Right lobe of liver (tissue), 6 donors: ENCODE results near the gene FABP6. TPM values are rescaled to one million over a fixed set of nuclear protein-coding genes. Genes with fewer than 3 reads are reported as not detected.
A peak's percentile ranks its signal among the peaks of the same experiment; 100 is the strongest.

Experiments
- ATAC-seq, 4 donors: fragments of 200-7000 bp; cut with Tn5 transposase; one replicate each; pipeline ENCODE4 v1.9.1; 2020; ENCODE audit warnings: mild to moderate bottlenecking in 4 of 4, moderate library complexity in 4 of 4
- DNase-seq, 3 donors: peaks; one replicate each; pipeline ENCODE4 v3.0.0-alpha.2; 2020
- H3K27ac ChIP-seq, 3 donors: fragments of 200-600 bp; one replicate each; pipeline ENCODE4 v1.8.0; 2022
- H3K27me3 ChIP-seq, 2 donors: fragments of 200-600 bp; one replicate each; pipeline ENCODE4 v1.8.0; 2022
- H3K36me3 ChIP-seq, 4 donors: fragments of 200-600 bp; sonication (generic) in 1 of 4; one replicate each; pipeline versions ENCODE4 v1.5.1 to v1.8.0; 2017 to 2022; ENCODE audit warnings: control low read depth in 1 of 4
- H3K4me1 ChIP-seq, 4 donors: fragments of 200-600 bp; sonication (generic) in 1 of 4; one replicate each; pipeline versions ENCODE4 v1.5.1 to v1.8.0; 2017 to 2022; ENCODE audit warnings: control low read depth in 1 of 4
- H3K4me3 ChIP-seq, 3 donors: fragments of 200-600 bp; one replicate each; pipeline ENCODE4 v1.8.0; 2022
- H3K9me3 ChIP-seq, 4 donors: fragments of 200-600 bp; sonication (generic) in 1 of 4; one replicate each; pipeline versions ENCODE4 v1.5.1 to v1.8.0; 2017 to 2022; ENCODE audit warnings: control low read depth in 1 of 4
- CTCF ChIP-seq, 4 donors: fragments of 200-600 bp in 3 of 4; fragments of 450-650 bp in 1 of 4; IDR thresholded peaks; one replicate each; pipeline versions ENCODE4 v1.5.1 to v1.8.0; 2016 to 2022; ENCODE audit warnings: antibody characterized with exemption in 4 of 4, mild to moderate bottlenecking in 2 of 4
- POLR2A ChIP-seq: fragments of 450-650 bp; IDR thresholded peaks from one replicate; pipeline ENCODE4 v1.6.1; 2017; ENCODE audit warnings: antibody characterized with exemption, mild to moderate bottlenecking
- WGBS: methylation state at CpG from one replicate; pipeline ENCODE4 v1.1.6; 2018; ENCODE audit warnings: low coverage, low lambda C conversion rate; ENCODE audit not compliant: insufficient coverage; ENCODE audit errors: missing lambda C conversion rate; 5-methylcytosine and 5-hydroxymethylcytosine counted together
- intact Hi-C, 2 donors: fragments of 100-400 bp; cut with DNase I; formaldehyde crosslinking; loops; one replicate each; pipeline versions ENCODE4 v1.11.2 to v1.14.1; 2022
- total RNA-seq, 6 experiments: library from RNA; depleted of rRNA in 2 of 6; stranded (reverse); fragments of >200 nt in 2 of 6; fragmentation: NEBNext Ultra II Directional in 3 of 6; extraction: Animal tissue kit (Norgen Biotek cat#: 25700) in 3 of 6; gene quantifications; one replicate each; pipeline versions ENCODE4 v1.1.0 to v1.2.4, GENCODE V29; 2016 to 2023
- donor health status: DM: no; HTN: yes; CAD: no.
- donor health status: DM: no; HTN: no; CAD: no.
- donor health status: DM: no; HTN: no; CAD: no.
- donor health status: DM: no; HTN: yes; CAD: no.
- donor health status: DM: no; HTN: yes; CAD: no.

Gene FABP6
- total RNA-seq, 6 experiments from 2014 or later, result not detected

GRCh38 chr5:160227012-160227411 is 2.3 kb upstream of the FABP6 start:
- WGBS, result 88% methylated on average over 2 of the region's 2 CpGs
- Histone ChIP-seq H3K27me3 (no peaks in the 10 kb centered on the region), H3K4me3 (no peak overlapping the region), H3K4me1 (no peaks in the 10 kb centered on the region), H3K9me3 (no peaks in the 10 kb centered on the region), H3K36me3 (no peaks in the 10 kb centered on the region), H3K27ac (no peak overlapping the region)
- ATAC-seq (no peak), DNase-seq (no peak)
- intact Hi-C loops, result no loop called here
- no peak for TF ChIP-seq CTCF (IDR thresholded peaks at IDR 0.05)
- no peak for TF ChIP-seq POLR2A

GRCh38 chr5:160230686-160231527 is 1.6 kb downstream of the FABP6 start:
- Histone ChIP-seq H3K27ac (no peak overlapping the region), H3K4me1 (no peaks in the 10 kb centered on the region), H3K36me3 (no peaks in the 10 kb centered on the region), H3K27me3 (no peaks in the 10 kb centered on the region), H3K9me3 (no peaks in the 10 kb centered on the region), H3K4me3 (no peak overlapping the region)
- WGBS, result 76% methylated on average over 4 of the region's 9 CpGs
- no peak for DNase-seq
- TF ChIP-seq CTCF (IDR thresholded peaks at IDR 0.05), result no peak
- TF ChIP-seq POLR2A, result no peak
- intact Hi-C loops, result no loop called here
- ATAC-seq, result peak; percentile 24 to 61 (median 38)

- no peak overlapping the region for H3K4me3 ChIP-seq
- intact Hi-C loops, result no loop called here
- H3K27me3 ChIP-seq, result no peaks in the 10 kb centered on the region
- DNase-seq (no peak), ATAC-seq (no peak)
- H3K27ac ChIP-seq, result no peak overlapping the region
- H3K9me3 ChIP-seq, result no peaks in the 10 kb centered on the region
- no peaks in the 10 kb centered on the region for H3K36me3 ChIP-seq
- no peak for TF ChIP-seq POLR2A
- TF ChIP-seq CTCF (IDR thresholded peaks at IDR 0.05), result no peak
- WGBS, result 76% methylated on average over 3 of the region's 10 CpGs
- H3K4me1 ChIP-seq, result no peaks in the 10 kb centered on the region
Measured at GRCh38 chr5:160231783-160232342, 2.6 kb downstream of the FABP6 start.

- WGBS, result 83% methylated on average over 3 of the region's 5 CpGs
- Histone ChIP-seq H3K4me3 (no peak overlapping the region), H3K27ac (no peak overlapping the region), H3K27me3 (no peaks in the 10 kb centered on the region), H3K36me3 (no peaks in the 10 kb centered on the region), H3K4me1 (no peaks in the 10 kb centered on the region), H3K9me3 (no peaks in the 10 kb centered on the region)
- intact Hi-C loops, result no loop called here
- TF ChIP-seq CTCF (IDR thresholded peaks at IDR 0.05) (no peak), POLR2A (no peak)
- DNase-seq (no peak), ATAC-seq (no peak)
Measured at GRCh38 chr5:160233215-160233614, 3.9 kb downstream of the FABP6 start.
